Amniotic stem cell (primary cell): ENCODE measurements around the gene CDC34.
A peak's percentile ranks its signal among the peaks of the same experiment; 100 is the strongest.

Experiments
- DNase-seq: peaks from one replicate; lab custom pipeline; 2025; lab: John Stamatoyannopoulos, UW

CDC34 gene

GRCh38 chr19:531753-532560 lies at the start of gene CDC34:
CDC34 (plus strand) TSS chr19:531760; CDS start chr19:531932, 172 bp downstream.
- DNase-seq = no peak

DNA sequence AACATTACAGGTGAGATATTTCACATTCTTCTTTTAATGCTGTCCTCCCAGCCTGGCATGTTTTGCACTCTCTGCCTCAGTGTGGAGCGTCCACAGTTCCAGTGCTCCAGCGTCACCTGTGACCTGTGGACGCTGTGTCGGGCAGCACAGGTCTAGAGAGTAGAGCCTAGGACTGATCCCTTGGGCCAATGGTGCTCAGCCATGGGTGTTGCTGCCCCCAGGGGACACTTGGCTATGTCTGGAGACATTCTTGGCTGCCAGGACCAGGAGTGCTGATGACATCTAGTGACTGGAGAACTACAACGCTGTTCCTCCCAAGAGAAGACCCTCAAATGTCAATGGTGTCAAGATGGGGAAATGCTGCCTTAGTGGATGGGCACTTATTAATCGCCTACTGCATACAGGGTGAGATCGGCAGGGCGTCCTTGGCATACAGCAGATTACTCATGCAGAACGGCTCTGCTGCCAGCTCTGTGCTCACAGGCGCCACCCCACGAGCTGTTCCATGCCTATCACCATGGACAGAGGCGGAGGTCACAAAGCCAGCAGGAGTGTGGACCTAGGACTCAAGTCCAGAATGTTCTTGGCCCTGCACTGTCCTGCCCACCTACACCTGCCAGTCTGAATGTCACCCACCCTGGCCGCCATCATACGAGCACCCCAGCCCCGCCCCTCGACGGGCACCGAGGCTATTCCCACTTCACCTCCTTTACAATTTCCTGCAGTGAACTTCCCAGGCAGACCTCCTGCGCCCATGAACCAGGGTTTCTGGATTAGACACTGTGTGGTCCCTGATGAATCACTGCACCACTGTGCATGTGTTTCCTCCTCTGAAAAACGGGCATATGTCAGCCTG lies 49.1 kb upstream of the CDC34 start:
- DNase-seq = no peak

GRCh38 chr19:483332-484072 lies 48.1 kb upstream of the CDC34 start:
- no peak for DNase-seq

- no peak for DNase-seq
Observed at GRCh38 chr19:484494-484893, 47.1 kb upstream of the CDC34 start.

DNA sequence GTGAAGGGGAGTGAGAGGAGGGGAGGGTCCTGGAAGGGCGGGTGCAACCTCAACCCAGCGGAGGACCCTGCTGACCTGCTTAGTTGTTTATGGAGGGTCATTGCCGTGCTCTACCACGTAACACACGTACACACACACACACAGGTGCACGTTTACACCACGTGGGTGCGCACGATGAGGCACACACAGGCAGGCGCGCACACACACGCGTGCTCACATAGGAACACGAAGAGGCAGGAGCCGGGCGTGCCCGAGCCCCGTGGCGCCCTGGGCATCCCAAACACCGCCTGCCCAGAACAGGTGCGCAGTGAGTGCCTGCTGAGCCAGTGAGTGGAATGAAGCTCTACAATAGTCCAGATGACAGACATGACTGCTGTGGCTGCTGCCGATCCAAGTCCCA lies 46.5 kb upstream of the CDC34 start:
- DNase-seq = no peak

GRCh38 chr19:485583-486236 lies 45.9 kb upstream of the CDC34 start:
- DNase-seq = no peak

DNA sequence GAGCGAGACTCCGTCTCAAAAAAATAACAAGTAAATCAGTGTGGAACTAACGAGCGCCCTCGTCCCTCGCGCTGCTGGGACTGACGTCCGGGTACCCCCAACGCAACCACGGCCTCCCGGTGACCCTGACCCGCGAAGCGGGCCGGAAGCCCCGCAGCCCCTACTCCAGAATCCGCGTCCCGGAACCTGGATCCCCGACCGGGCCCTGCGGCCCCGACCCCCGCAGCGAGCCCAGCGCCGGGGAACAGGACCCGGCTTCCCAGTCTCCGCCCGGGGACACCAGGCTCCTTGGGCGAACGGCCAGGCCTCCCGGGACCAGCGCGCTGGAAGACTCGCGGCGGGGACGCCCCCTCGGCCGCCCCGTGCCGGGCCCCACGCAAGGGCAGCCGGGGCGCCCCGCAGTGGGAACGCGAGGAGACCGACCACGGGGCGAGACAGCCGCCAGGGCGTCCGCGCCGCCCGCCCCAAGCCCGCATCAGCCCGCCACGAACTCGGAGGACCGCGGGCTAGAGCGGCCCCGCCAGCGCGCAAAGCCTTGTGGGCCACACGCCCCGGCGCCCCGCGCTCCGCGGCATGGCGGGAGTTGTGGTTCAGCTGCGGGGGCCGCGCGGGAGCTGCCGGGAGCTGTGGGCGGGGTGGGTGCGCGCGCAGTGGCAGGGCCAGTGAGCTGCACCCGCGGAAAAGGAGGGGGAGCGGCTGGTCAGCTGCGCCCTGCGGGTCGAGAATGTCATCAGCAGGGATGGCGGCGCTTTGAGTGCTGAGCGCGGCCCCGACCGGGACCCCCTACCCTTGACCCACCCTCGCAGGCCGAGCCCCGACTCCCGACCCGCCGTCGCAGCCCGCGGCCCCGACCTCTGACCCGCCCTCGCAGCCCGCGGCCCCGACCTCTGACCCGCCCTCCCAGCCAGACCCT lies 42.8 kb upstream of the CDC34 start:
- peak; percentile 68 for DNase-seq

DNA sequence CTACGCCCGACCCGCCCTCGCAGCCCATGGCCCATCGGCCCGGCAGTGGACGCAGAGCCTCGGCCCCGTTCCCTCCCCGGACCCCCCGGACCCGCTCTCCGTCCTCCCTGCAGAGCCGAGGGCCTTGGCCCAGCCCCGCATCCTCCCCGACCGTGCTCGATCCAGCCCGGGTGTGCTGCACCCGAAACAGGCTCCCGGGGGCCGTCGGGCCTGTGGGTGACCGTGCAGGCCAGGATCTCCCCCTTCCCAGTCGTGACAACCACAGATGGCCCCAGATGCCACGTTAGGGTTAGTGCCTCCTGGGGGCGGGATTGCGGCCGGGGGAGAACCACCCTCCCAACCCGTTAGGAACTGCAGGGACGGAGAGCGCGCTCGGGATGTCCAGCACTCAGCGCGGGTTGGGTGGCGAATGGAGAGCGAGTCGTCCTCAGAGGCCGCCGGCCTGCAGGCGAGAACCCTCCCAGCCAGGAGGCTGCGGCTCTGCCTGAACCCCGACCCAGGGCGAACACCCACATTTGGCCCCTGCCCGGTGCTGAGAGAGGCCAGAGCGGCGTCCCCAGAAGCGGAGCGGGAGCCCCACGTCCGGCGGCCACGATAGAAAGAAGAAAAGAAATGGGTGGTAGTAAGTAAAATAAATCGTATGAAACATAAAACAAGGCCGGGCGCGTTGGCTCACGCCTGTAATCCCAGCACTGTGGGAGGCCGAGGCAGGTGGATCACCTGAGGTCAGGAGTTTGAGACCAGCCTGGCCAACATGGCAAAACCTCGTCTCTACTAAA lies 42.0 kb upstream of the CDC34 start:
- no peak for DNase-seq

DNA sequence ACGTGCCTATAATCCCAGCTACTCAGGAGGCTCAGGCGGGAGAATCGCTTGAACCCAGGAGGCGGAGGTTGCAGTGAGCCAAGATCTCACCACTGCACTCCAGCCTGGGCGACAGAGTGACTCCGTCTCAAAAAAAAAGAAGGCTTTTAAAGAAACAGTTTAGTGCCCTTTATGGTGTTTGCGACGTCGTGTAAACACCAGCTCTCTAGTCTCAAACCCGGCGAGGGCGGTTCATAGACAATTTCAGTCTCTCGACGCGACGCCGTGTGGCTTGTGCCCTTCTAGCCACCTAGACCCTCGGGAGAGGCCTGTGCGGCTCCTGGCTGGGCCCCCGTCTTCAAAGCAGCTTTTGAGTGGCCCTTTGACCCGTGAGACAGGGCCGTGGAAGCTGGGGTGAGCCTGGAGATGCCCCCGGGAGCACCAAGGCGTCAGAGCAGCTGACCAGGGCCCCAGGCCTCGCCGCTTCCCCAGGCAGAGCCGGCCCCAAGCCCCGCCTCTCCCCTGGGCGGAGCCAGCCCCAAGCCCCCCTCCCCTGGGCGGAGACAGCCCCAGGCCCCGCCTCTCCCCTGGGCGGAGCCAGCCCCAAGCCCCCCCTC lies 40.3 kb upstream of the CDC34 start:
- no peak for DNase-seq

DNA sequence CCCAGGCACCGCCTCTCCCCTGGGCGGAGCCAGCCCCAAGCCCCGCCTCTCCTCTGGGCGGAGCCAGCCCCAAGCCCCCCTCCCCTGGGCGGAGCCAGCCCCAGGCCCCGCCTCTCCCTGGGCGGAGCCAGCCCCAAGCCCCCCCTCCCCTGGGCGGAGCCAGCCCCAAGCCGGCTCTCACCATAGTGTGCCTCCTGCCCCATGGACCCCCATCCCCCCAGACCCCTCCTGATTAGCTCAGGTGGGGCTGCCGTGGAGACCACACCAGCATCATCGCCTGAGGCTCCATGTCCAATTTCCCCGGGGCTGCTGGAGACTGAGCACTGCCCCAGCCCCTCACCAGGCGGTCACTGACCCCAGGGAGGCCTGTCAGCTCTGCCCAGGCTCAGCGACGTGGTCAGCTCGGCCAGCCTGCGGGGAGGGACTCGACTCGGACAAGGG lies 39.4 kb upstream of the CDC34 start:
- DNase-seq = no peak

- DNase-seq = no peak
Observed at GRCh38 chr19:493391-494170, 38.0 kb upstream of the CDC34 start.

- DNase-seq = no peak
Observed at GRCh38 chr19:494171-495080, 37.1 kb upstream of the CDC34 start.

- no peak for DNase-seq
Observed at GRCh38 chr19:495081-495401, 36.5 kb upstream of the CDC34 start.

- no peak for DNase-seq
Observed at GRCh38 chr19:495402-496111, 36.0 kb upstream of the CDC34 start.

DNA sequence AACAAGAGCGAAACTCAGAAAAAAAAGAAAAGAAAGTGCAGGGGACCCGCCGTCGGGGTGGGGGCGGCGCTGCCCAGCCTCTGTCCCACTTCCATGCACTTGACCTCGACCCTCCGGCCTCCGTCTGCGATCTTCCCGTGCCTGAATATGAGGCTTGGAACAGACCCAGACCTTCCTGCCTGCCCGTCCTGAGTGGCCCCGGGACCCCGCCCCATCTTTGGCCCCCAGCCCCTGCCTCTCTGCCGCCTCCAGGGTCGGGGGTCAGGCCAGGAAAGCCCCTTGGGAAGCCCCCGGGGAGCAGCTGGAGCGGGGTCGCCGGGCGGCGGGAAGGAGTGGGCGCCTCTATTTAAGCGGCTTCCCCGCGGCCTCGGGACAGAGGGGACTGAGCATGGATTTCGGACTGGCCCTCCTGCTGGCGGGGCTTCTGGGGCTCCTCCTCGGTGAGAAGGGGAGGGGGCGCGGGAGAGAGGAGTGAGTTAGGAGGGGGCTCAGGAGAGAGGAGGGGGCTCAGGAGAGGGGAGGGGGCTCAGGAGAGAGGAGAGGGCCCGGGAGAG lies 35.4 kb upstream of the CDC34 start, which contains the start of gene MADCAM1:
Gene MADCAM1 (plus strand): TSS at position 375 of the 554 bp plus-strand sequence. CDS start 14 bp downstream, at position 389.
- no peak for DNase-seq

DNA sequence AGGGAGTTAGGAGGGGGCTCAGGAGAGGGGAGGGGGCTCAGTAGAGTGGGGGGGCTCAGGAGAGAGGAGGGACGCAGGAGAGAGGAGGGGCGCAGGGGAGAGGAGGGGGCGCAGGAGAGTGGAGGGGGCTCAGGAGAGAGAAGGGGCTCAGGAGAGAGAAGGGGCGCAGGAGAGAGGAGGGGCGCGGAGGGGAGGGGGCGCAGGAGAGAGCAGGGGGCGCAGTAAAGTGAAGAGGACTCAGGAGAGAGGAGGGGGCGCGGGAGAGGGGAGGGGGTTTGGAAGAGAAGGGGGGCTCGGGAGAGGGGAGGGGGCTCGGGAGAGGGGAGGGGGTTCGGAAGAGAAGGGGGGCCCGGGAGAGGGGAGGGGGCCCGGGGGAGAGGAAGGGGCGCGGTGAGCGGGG lies 34.6 kb upstream of the CDC34 start:
- no peak for DNase-seq

DNA sequence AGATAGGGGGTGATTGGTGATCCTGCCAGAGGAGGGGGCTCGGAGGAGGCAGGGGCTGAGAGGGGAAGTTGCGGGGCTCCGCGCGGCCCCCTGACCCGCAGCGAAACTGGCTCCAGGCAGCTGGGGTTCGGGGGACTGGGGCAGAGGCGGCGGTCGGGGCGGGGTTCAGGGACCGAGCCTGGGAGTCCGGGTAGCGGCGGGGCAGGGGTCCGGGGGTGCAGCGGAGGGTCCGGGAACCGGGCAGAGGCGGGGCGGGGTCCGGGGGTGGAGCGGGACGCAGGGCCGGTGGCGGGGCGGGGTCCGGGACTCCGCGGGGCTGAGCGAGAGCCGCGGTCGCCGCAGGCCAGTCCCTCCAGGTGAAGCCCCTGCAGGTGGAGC lies 34.1 kb upstream of the CDC34 start:
- no peak for DNase-seq
